Stimulated activated CD4-positive, alpha-beta T cell treated with anti-CD3 and anti-CD28 coated beads, Interleukin-15, amount 100 ng/mL, for 1 hour (primary cell): ENCODE results near the gene KLHL17.
"Not testable (repeated sequence)": the region's sequence is repeated elsewhere in the genome, so short reads cannot be mapped to it uniquely, and the experiment has no call there.

Experiments used
- DNase-seq, 2 donors: peaks; one replicate each; pipeline ENCODE4 v3.0.0-alpha.2; 2020; ENCODE audit warnings: low read depth in 1 of 2, low spot score in 1 of 2

KLHL17 gene

DNA sequence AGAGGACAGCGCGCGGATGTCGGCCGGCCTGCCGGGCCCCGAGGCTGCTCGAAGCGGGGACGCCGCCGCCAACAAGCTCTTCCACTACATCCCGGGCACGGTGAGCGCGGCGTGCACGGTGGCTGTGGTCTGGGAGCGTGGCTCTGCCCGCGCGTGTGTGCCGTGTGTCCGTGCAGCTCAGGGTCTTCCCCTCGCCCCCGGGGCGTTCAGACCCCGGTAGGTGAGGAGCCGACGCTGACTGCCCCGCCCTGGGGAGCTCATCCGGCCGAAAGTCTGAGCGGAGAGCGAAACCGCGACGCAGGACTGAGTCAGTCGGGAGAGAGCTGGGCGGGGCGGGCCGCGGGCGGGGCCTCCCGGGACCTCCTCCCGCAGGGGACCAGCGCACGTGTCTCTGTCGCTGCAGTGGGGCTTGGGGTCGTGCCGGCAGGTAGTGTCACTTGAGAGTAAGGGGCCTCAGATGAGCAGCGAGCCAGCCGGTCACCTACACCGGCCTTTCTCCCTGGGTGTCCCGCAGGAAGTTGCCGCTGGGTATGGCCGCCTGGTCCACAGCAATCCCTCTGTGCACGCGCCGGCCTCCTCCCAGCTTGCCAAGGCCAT is 6.4 kb downstream of the KLHL17 start:
- peak; percentile 65 to 85 for DNase-seq

GRCh38 chr1:967466-968343 is 7.3 kb downstream of the KLHL17 start:
- DNase-seq: no peak

- DNase-seq: no peak
Measured at GRCh38 chr1:969260-969855, 9.0 kb downstream of the KLHL17 start.

DNA sequence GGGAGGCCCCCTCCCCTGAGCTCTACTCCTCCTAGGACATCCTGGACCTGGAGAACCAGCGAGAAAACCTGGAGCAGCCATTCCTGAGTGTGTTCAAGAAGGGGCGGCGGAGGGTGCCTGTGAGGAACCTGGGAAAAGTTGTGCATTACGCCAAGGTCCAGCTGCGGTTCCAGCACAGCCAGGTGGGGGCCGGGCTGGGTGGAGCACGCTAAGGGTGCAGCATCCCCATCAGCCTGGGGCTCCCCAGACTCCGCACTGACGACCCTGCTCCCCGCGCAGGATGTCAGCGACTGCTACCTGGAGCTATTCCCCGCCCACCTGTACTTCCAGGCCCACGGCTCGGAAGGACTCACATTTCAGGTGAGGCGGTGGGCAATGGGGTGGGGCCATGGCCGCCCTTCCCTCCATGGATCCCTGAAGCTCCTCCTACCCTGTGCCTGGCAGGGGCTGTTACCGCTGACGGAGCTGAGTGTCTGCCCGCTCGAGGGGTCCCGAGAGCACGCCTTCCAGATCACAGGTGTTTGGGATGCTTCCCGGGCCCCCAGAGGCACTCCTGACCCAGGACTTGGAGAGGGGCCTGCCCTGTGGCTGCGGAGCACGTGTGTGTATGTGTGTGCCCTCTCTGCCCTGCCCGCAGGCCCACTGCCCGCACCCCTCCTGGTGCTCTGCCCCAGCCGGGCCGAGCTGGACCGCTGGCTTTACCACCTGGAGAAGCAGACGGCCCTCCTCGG is 10.0 kb downstream of the KLHL17 start:
- DNase-seq: no peak

- DNase-seq: no peak
Measured at GRCh38 chr1:970973-971730, 10.8 kb downstream of the KLHL17 start.

DNA sequence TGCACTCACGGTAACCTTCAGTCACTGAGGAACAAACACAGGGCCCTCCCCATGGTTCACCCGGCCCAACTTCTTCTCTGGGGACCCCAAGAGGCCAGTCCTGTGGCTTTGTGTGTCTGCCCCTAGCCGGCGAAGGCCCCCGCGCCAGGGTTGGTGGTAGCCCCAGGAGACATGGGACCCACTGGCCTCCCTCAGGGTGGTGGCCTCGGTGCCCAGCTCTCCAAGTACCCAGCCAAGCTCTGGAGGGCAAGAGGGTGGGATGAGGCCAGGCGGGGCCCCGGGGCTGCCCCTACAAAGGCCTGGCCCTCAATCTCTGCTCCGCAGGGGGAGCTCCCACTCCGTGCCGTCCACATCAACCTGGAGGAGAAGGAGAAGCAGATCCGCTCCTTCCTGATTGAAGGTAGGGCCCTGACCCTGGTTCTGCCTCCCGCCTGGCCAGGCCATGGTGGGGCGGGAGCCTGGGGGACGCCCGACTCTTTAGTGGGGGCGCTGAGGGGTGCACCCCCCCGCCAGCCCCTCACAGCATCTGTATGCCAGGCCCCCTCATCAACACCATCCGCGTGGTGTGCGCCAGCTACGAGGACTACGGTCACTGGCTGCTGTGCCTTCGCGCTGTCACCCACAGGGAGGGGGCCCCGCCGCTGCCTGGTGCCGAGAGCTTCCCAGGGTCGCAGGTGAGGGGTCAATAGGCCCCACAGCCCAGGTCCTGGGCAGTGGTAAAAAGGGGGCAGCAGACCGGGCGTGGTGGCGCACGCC is 11.5 kb downstream of the KLHL17 start:
- no peak for DNase-seq

- no peak for DNase-seq
Measured at GRCh38 chr1:972726-973458, 12.5 kb downstream of the KLHL17 start.

- DNase-seq: no peak
Measured at GRCh38 chr1:973459-974292, 13.3 kb downstream of the KLHL17 start.

- DNase-seq: no peak
Measured at GRCh38 chr1:974293-974640, 13.9 kb downstream of the KLHL17 start.

DNA sequence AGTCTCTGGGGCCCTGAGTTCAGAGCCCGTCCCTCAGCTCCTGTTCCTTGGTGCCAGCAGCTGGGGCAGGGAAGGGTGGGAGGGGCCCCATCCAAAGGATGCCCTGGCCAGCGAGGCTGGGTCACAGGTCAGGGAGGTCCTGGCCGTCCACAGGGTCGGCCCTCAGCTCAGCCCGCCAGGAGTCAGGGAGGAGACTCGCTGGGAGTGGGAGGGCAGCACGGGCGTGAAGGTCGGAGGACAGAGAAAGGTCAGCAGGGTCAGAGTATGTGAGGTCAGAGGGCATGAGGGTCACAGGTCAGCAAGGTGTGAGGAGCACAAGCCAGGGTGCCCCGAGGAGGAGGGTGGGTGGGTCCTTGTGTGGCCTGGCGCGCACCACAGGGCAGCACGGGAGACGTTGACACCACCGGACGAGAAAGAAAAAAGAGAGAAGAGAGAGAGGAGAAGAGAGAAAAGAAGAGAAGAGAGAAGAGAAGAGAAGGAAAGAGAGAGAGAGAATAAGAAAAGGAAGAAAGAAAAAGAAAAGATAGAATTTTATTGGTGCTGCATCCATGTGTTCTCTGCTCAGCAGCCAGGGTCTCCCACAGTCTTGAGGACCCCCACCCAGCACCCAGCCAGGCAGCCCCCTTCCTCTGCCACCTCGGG is 14.4 kb downstream of the KLHL17 start:
- no peak for DNase-seq

DNA sequence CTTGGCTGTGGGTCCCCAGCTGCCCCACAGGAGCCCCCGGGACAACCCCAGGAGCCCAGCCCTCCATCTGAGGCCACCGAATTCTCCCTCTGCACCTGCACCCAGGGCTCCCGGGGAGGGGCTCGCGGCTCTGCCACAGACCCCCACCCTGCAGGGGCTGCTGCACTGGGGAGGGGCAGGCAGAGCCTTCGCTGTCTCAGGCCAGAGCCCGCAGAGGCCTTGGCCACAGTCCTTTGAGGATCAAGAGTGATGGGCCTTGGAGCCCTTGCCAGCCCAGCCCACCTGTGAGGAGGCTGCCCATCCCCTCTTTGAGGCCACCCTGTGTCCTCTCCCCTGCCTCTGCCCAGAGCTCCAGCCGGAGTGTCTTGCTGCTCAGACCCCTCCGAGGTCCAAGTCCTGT is 15.0 kb downstream of the KLHL17 start:
- no peak for DNase-seq

GRCh38 chr1:975896-976683 is 15.7 kb downstream of the KLHL17 start:
- peak; percentile 38 to 57 for DNase-seq

DNA sequence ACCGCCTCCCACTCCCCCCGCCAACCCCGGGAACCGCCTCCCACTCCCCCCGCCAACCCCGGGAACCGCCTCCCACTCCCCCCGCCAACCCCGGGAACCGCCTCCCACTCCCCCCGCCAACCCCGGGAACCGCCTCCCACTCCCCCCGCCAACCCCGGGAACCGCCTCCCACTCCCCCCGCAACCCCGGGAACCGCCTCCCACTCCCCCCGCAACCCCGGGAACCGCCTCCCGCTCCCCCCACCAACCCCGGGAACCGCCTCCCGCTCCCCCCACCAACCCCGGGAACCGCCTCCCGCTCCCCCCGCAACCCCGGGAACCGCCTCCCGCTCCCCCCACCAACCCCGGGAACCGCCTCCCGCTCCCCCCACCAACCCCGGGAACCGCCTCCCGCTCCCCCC is 16.4 kb downstream of the KLHL17 start:
- not testable (repeated sequence) for DNase-seq

GRCh38 chr1:978069-978834 is 17.9 kb downstream of the KLHL17 start:
- no peak for DNase-seq

DNA sequence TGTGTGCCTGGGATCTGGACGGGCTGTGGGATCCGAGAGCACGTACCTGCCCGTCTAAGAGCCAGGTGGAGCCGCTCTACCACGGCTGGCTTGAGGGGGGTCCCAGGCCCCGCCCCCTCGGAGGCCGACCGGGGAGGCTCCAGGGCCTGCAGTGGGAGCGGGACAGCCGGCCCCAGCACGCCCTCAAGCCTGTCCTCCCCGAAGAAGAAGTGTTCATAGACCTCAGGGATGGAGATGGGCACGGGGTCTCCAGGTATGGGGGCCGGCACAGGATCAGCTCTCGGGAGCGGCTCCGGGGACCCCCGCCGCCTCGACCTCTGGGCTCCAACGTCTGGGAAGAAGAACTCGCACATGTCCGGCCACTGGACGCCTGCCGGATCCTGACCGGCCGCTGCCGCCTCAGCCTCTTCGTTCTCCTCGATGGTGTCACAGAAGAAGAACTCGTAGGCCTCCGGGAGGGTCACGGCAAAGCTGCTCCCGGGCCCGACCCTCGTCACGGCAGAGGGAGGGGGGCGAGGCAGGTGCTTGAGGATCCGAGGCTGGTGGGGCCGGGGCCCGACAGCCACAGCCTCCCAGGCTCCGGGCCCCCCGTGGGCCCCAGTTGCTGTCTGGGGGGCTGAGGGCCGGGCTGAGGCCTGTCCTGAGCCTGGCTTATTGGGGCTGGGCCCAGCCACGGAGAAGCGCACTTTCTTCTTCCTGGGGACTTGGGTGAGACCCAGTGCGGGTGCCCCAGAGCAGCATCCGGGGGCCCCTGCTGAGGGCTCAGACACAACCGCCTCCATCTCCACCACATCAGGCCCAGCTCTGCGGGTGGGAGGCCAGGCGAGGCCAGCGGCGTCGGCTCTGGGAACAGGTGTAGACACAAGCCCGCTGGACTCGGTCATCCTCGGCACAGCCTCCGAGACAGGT is 18.7 kb downstream of the KLHL17 start:
- DNase-seq: no peak

GRCh38 chr1:979744-980072 is 19.3 kb downstream of the KLHL17 start:
- DNase-seq: no peak
